Liver (tissue), 9 donors: ENCODE measurements around the gene RPS6KB2. TPM values are rescaled to one million over a fixed set of nuclear protein-coding genes. Genes with fewer than 3 reads are reported as not detected.

ENCODE experiments used
- DNase-seq: peaks from one replicate; pipeline ENCODE4 v3.0.0-alpha.2; 2017; ENCODE audit warnings: low spot score
- H3K27ac ChIP-seq, 2 donors: one replicate each; pipeline ENCODE4 v1.7.0; 2013; ENCODE audit warnings: inconsistent platforms in 2 of 2, low read length in 2 of 2, control low read depth in 1 of 2, low read depth in 1 of 2, mild to moderate bottlenecking in 1 of 2
- H3K27me3 ChIP-seq, 4 donors: one replicate each; pipeline versions ENCODE4 v1.6.1 to v1.7.0; 2013; ENCODE audit warnings: low read length in 3 of 4, inconsistent platforms in 1 of 4, mild to moderate bottlenecking in 1 of 4, moderate library complexity in 1 of 4; ENCODE audit not compliant: control insufficient read depth in 4 of 4, insufficient read depth in 4 of 4
- H3K36me3 ChIP-seq, 4 donors: one replicate each; pipeline versions ENCODE4 v1.6.1 to v1.7.0; 2013; ENCODE audit warnings: low read length in 3 of 4, mild to moderate bottlenecking in 3 of 4, low read depth in 1 of 4, moderate library complexity in 1 of 4; ENCODE audit not compliant: control insufficient read depth in 4 of 4, insufficient read depth in 3 of 4
- H3K4me1 ChIP-seq, 4 donors: one replicate each; pipeline versions ENCODE4 v1.6.1 to v1.7.0; 2013; ENCODE audit warnings: low read length in 3 of 4, mild to moderate bottlenecking in 3 of 4, moderate library complexity in 1 of 4; ENCODE audit not compliant: control insufficient read depth in 4 of 4, insufficient read depth in 4 of 4
- H3K4me3 ChIP-seq, 3 donors: one replicate each; pipeline versions ENCODE4 v1.6.1 to v1.7.0; 2013; ENCODE audit warnings: low read length in 3 of 3, control low read depth in 1 of 3, low read depth in 1 of 3, mild to moderate bottlenecking in 1 of 3
- H3K9ac ChIP-seq, 2 donors: one replicate each; pipeline ENCODE4 v1.7.0; 2013; ENCODE audit warnings: low read length in 2 of 2, mild to moderate bottlenecking in 2 of 2, moderate library complexity in 2 of 2, control low read depth in 1 of 2, low read depth in 1 of 2
- H3K9me3 ChIP-seq, 4 donors: one replicate each; pipeline versions ENCODE4 v1.6.1 to v1.7.0; 2013; ENCODE audit warnings: low read length in 3 of 4; ENCODE audit not compliant: control insufficient read depth in 4 of 4
- FOXA1 ChIP-seq: IDR thresholded peaks from 2 replicates; pipeline ENCODE4 v1.6.1; 2016; ENCODE audit warnings: antibody characterized with exemption
- FOXA2 ChIP-seq: IDR thresholded peaks from 2 replicates; pipeline ENCODE4 v1.6.1; 2016; ENCODE audit warnings: antibody characterized with exemption
- GABPA ChIP-seq, 2 donors: IDR thresholded peaks in 1 of 2; conservative IDR thresholded peaks in 1 of 2; 2 replicates each; pipeline ENCODE4 v1.6.1; 2016; ENCODE audit warnings: antibody characterized with exemption in 2 of 2, mild to moderate bottlenecking in 1 of 2, moderate library complexity in 1 of 2
- HNF4A ChIP-seq, 2 donors: conservative IDR thresholded peaks; 2 replicates each; pipeline ENCODE4 v1.6.1; 2016; ENCODE audit warnings: antibody characterized with exemption in 2 of 2, mild to moderate bottlenecking in 2 of 2
- HNF4G ChIP-seq: IDR thresholded peaks from 2 replicates; pipeline ENCODE4 v1.6.1; 2016; ENCODE audit warnings: antibody characterized with exemption
- JUND ChIP-seq, 2 donors: IDR thresholded peaks; 2 replicates each; pipeline ENCODE4 v1.6.1; 2016; ENCODE audit warnings: antibody characterized with exemption in 2 of 2
- RAD21 ChIP-seq, 2 donors: IDR thresholded peaks; 2 replicates each; pipeline ENCODE4 v1.6.1; 2016; ENCODE audit warnings: antibody characterized with exemption in 2 of 2, mild to moderate bottlenecking in 2 of 2
- RXRA ChIP-seq, 2 donors: IDR thresholded peaks; 2 replicates each; pipeline ENCODE4 v1.6.1; 2017 to 2018; ENCODE audit warnings: antibody characterized with exemption in 2 of 2, mild to moderate bottlenecking in 1 of 2
- SP1 ChIP-seq: IDR thresholded peaks from 2 replicates; pipeline ENCODE4 v1.6.1; 2018; ENCODE audit warnings: antibody characterized with exemption, mild to moderate bottlenecking
- TAF1 ChIP-seq: conservative IDR thresholded peaks from 2 replicates; pipeline ENCODE4 v1.6.1; 2016; ENCODE audit warnings: antibody characterized with exemption, mild to moderate bottlenecking
- YY1 ChIP-seq: IDR thresholded peaks from 2 replicates; pipeline ENCODE4 v1.6.1; 2016; ENCODE audit warnings: antibody characterized with exemption, mild to moderate bottlenecking
- WGBS: extraction: QIAGEN DNeasy Blood & Tissue Kit; methylation state at CpG from one replicate; pipeline ENCODE4 v1.1.7; 2013; 5-methylcytosine and 5-hydroxymethylcytosine counted together
- polyA plus RNA-seq, 2 donors: library from polyadenylated mRNA; stranded (reverse) in 1 of 2; unstranded in 1 of 2; fragments of 200-250 nt in 1 of 2; fragments of >200 nt in 1 of 2; fragmentation: Nextera tagmentation in 1 of 2; extraction: Ambion mirVana in 1 of 2; gene quantifications; one replicate each; pipeline versions ENCODE4 v1.2.1 to v1.2.3, GENCODE V29; 2013 to 2015
- total RNA-seq, 2 donors: library from RNA; depleted of rRNA; stranded (reverse); fragments of >200 nt; gene quantifications; one replicate each; pipeline ENCODE4 v1.2.3, GENCODE V29; 2014
- TF ChIP-seq, protein P1 (sequence below): IDR thresholded peaks from 2 replicates; pipeline ENCODE4 v1.6.1; 2016; ENCODE audit warnings: antibody characterized with exemption, mild to moderate bottlenecking
- TF ChIP-seq, protein P2 (sequence below): IDR thresholded peaks from 2 replicates; pipeline ENCODE4 v1.6.1; 2016; ENCODE audit warnings: antibody characterized with exemption
- TF ChIP-seq, protein P3 (sequence below): fragments of 150-350 bp; IDR thresholded peaks from 2 replicates; pipeline ENCODE4 v1.5.1; 2017; ENCODE audit warnings: improper control_type of control experiment, low read depth, low read length; ENCODE audit not compliant: missing input control
- donor health status: healthy.
- donor health status: healthy.
- donor health status: healthy.
- donor health status: healthy.
- donor health status: healthy.

Gene RPS6KB2
- total and polyA plus RNA-seq, 4 donors: 31.5 to 49.6 (median 37.7) TPM

DNA sequence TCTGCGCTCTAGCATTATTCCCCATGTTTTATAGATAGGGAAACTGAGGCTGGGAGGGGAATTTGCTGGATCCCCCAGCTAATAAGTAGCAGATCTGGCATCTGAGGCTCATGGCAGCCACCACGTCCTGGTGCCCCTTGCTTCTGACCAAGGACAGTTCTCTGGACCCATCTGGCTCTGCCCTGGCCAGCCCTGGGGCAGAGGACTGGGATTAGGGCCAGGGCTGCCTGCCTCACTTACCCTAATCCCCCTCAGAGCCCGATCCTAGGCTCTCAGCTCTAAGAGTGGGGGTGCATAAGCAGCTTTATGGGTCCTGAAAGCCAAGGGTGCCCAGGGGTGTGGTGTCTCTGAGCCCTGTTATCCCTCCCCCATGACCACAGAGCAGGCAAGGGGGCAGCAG, 26.8 kb downstream of the RPS6KB2 start, which contains the start of gene CABP4:
CABP4 (plus strand) TSS at position 301 of the 400 bp plus-strand sequence; CDS start at position 371, 70 bp downstream.
- no peak within 1 kb of the TSS for H3K4me3 ChIP-seq
- H3K36me3 ChIP-seq: no peaks in the 10 kb centered on the region
- 91% methylated on average over 3 of the region's 3 CpGs for WGBS
- no peak within 1 kb of the TSS for H3K27ac ChIP-seq
- H3K4me1 ChIP-seq: no peaks in the 10 kb centered on the region
- DNase-seq: no peak
- TF ChIP-seq FOXA2 (no peak), RXRA (IDR thresholded peaks at IDR 0.05) (no peak), JUND (IDR thresholded peaks at IDR 0.05) (no peak), FOXA1 (no peak), RAD21 (IDR thresholded peaks at IDR 0.05) (no peak)
- TF ChIP-seq, protein P1, sequence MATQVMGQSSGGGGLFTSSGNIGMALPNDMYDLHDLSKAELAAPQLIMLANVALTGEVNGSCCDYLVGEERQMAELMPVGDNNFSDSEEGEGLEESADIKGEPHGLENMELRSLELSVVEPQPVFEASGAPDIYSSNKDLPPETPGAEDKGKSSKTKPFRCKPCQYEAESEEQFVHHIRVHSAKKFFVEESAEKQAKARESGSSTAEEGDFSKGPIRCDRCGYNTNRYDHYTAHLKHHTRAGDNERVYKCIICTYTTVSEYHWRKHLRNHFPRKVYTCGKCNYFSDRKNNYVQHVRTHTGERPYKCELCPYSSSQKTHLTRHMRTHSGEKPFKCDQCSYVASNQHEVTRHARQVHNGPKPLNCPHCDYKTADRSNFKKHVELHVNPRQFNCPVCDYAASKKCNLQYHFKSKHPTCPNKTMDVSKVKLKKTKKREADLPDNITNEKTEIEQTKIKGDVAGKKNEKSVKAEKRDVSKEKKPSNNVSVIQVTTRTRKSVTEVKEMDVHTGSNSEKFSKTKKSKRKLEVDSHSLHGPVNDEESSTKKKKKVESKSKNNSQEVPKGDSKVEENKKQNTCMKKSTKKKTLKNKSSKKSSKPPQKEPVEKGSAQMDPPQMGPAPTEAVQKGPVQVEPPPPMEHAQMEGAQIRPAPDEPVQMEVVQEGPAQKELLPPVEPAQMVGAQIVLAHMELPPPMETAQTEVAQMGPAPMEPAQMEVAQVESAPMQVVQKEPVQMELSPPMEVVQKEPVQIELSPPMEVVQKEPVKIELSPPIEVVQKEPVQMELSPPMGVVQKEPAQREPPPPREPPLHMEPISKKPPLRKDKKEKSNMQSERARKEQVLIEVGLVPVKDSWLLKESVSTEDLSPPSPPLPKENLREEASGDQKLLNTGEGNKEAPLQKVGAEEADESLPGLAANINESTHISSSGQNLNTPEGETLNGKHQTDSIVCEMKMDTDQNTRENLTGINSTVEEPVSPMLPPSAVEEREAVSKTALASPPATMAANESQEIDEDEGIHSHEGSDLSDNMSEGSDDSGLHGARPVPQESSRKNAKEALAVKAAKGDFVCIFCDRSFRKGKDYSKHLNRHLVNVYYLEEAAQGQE: no peak
- TF ChIP-seq, protein P2, sequence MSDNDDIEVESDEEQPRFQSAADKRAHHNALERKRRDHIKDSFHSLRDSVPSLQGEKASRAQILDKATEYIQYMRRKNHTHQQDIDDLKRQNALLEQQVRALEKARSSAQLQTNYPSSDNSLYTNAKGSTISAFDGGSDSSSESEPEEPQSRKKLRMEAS: no peak
- no peaks in the 10 kb centered on the region for H3K9me3 ChIP-seq
- H3K9ac ChIP-seq: no peak within 1 kb of the TSS
- H3K27me3 ChIP-seq: no peaks in the 10 kb centered on the region

DNA sequence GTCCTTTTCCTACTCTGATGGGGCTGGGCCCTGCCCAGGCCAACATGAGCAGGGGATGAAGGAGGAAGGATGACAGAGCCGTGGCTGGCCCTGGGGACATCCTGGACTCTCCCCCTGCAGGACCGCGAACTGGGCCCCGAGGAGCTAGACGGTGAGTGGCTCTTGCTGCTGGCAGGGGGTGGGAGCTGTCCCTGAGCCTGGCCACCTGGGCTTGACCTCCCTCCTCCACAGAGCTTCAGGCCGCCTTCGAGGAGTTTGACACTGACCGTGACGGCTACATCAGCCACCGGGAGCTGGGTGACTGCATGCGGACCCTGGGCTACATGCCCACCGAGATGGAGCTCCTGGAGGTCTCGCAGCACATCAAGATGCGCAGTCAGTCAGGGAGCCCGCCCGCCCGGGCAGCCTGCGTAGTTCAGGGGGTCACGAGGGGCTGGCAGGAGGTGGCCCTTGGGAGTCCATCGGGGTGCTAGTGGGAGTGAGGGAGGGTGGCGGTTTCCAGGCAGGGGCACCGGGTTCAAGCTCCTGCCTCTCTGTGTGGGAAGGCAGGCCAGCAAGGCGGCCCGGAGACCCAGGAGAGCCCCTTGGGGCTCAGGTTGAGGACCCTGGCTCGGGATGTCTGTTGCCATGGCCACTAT, 27.9 kb downstream of the RPS6KB2 start:
- 88% methylated on average over 25 of the region's 25 CpGs for WGBS
- Histone ChIP-seq H3K36me3 (no peaks in the 10 kb centered on the region), H3K9ac (no peak overlapping the region), H3K9me3 (no peaks in the 10 kb centered on the region), H3K4me1 (no peaks in the 10 kb centered on the region), H3K27me3 (no peaks in the 10 kb centered on the region), H3K27ac (no peak overlapping the region), H3K4me3 (no peak overlapping the region)
- TF ChIP-seq, protein P3, sequence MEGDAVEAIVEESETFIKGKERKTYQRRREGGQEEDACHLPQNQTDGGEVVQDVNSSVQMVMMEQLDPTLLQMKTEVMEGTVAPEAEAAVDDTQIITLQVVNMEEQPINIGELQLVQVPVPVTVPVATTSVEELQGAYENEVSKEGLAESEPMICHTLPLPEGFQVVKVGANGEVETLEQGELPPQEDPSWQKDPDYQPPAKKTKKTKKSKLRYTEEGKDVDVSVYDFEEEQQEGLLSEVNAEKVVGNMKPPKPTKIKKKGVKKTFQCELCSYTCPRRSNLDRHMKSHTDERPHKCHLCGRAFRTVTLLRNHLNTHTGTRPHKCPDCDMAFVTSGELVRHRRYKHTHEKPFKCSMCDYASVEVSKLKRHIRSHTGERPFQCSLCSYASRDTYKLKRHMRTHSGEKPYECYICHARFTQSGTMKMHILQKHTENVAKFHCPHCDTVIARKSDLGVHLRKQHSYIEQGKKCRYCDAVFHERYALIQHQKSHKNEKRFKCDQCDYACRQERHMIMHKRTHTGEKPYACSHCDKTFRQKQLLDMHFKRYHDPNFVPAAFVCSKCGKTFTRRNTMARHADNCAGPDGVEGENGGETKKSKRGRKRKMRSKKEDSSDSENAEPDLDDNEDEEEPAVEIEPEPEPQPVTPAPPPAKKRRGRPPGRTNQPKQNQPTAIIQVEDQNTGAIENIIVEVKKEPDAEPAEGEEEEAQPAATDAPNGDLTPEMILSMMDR: no peak
- TF ChIP-seq FOXA1 (no peak), GABPA (IDR thresholded peaks at IDR 0.05 in 1 of 2, conservative IDR thresholded peaks at IDR 0.05 in 1 of 2) (no peak), HNF4A (conservative IDR thresholded peaks at IDR 0.05) (no peak), HNF4G (no peak), RAD21 (IDR thresholded peaks at IDR 0.05) (no peak)
- DNase-seq: no peak

DNA sequence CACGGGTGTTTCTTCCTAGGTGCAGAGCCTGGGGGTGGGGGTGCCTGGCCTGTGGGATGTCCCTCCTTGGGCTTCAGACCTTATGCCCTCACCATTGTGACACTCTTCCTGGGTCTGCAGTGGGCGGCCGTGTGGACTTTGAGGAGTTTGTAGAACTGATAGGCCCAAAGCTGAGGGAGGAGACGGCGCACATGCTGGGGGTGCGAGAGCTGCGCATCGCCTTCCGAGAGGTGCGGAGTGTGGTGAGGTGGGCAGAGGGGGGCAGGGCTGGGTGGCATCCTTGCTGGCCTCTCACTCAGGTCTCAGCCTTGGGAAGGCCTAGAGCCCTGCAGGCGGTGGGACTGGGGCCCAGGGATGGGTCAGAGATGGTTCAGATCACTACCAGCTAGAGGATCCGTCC, 29.2 kb downstream of the RPS6KB2 start:
- WGBS: 93% methylated on average over 12 of the region's 12 CpGs
- Histone ChIP-seq H3K9ac (no peak overlapping the region), H3K9me3 (no peaks in the 10 kb centered on the region), H3K4me1 (no peaks in the 10 kb centered on the region), H3K4me3 (no peak overlapping the region), H3K27ac (no peak overlapping the region), H3K36me3 (no peaks in the 10 kb centered on the region), H3K27me3 (no peaks in the 10 kb centered on the region)
- no peak for DNase-seq
- TF ChIP-seq, protein P1: no peak
- TF ChIP-seq, protein P2: no peak
- TF ChIP-seq SP1 (no peak), YY1 (no peak), TAF1 (no peak)
